HCT116 (cell line): ENCODE data around the gene SOCS7.

Experiments
- EZH2 ChIP-seq: fragments of 200-600 bp; sonication (generic); IDR thresholded peaks from 2 replicates; pipeline ENCODE4 v1.6.1; 2017; ENCODE audit warnings: antibody characterized with exemption, mixed run types
- JUND ChIP-seq: IDR thresholded peaks from 2 replicates; pipeline ENCODE4 v1.6.1; 2012
- SRF ChIP-seq: IDR thresholded peaks from 2 replicates; pipeline ENCODE4 v1.6.1; 2012; ENCODE audit warnings: low read depth
- TF ChIP-seq, protein P1 (sequence below): IDR thresholded peaks from 2 replicates; pipeline ENCODE4 v1.6.1; 2011; ENCODE audit warnings: mild to moderate bottlenecking, low read length, moderate library complexity; ENCODE audit not compliant: insufficient replicate concordance; ENCODE audit errors: extremely low read depth
- TF ChIP-seq, protein P2 (sequence below), 3 experiments: fragments of 200-600 bp in 1 of 3; sonication (generic) in 1 of 3; IDR thresholded peaks in 2 of 3; conservative IDR thresholded peaks in 1 of 3; 2 replicates each; pipeline ENCODE4 v1.5.1; 2012 to 2017; ENCODE audit warnings: low read depth in 2 of 3, low read length in 2 of 3, antibody characterized with exemption in 1 of 3, borderline replicate concordance in 1 of 3, control low read depth in 1 of 3, mild to moderate bottlenecking in 1 of 3, mixed read lengths in 1 of 3, mixed run types in 1 of 3, moderate library complexity in 1 of 3; ENCODE audit not compliant: insufficient read depth in 1 of 3

DNA sequence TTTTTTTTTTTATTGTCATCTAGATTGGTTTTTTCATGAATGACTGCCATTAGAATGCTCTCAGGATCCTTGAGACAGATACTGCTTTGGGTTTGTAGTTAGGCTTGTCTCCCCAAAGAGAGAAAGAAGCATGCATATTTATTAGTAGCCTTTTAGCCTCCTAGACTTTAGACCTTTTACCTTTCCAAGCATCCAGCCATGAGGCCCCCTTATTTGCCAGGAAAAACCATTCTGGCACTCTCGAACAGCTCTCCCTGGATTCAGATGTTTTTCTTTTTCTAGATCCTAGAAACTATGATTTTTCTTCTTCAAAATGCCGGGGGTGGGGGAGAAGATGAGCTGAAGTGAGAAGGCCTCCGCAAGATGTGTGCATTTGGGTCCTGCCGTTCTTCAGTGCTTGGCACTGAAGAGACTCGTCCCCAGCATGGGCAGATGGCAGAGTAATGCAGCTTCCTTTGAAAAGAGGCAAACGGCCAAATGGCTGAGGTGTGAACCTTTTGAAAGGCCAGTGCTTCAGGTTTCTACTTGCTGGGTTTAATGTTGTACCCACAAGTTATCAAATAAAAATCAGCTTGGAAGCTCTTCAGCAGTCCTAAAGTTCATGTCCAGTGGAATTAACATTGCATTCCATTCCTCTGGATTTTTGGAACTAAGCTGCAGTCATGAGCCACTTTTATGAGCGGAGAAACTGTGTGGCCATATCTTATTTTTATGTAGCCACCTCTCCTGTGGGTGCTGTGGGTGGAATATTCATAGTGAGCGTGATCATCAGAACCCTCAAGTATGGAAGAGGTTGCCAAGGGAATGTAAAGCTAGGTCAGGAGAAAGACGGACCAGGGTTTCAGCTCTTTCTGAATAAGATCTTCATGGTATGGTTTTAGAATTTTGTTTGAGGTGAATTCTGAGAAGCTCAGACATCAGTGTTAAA lies 7.2 kb downstream of the SOCS7 start:
- TF ChIP-seq, protein P1, sequence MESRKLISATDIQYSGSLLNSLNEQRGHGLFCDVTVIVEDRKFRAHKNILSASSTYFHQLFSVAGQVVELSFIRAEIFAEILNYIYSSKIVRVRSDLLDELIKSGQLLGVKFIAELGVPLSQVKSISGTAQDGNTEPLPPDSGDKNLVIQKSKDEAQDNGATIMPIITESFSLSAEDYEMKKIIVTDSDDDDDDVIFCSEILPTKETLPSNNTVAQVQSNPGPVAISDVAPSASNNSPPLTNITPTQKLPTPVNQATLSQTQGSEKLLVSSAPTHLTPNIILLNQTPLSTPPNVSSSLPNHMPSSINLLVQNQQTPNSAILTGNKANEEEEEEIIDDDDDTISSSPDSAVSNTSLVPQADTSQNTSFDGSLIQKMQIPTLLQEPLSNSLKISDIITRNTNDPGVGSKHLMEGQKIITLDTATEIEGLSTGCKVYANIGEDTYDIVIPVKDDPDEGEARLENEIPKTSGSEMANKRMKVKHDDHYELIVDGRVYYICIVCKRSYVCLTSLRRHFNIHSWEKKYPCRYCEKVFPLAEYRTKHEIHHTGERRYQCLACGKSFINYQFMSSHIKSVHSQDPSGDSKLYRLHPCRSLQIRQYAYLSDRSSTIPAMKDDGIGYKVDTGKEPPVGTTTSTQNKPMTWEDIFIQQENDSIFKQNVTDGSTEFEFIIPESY, result no peak
- TF ChIP-seq, protein P2, sequence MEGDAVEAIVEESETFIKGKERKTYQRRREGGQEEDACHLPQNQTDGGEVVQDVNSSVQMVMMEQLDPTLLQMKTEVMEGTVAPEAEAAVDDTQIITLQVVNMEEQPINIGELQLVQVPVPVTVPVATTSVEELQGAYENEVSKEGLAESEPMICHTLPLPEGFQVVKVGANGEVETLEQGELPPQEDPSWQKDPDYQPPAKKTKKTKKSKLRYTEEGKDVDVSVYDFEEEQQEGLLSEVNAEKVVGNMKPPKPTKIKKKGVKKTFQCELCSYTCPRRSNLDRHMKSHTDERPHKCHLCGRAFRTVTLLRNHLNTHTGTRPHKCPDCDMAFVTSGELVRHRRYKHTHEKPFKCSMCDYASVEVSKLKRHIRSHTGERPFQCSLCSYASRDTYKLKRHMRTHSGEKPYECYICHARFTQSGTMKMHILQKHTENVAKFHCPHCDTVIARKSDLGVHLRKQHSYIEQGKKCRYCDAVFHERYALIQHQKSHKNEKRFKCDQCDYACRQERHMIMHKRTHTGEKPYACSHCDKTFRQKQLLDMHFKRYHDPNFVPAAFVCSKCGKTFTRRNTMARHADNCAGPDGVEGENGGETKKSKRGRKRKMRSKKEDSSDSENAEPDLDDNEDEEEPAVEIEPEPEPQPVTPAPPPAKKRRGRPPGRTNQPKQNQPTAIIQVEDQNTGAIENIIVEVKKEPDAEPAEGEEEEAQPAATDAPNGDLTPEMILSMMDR (IDR thresholded peaks at IDR 0.05 in 2 of 3, conservative IDR thresholded peaks at IDR 0.05 in 1 of 3; ENCODE audit: borderline replicate concordance in 1 of 3, insufficient read depth in 1 of 3, low read depth in 2 of 3, low read length in 2 of 3), result no peak
- TF ChIP-seq JUND (no peak), EZH2 (no peak), SRF (no peak)
